ENCODE measurements around the gene ANKS1A. TPM values are rescaled to one million over a fixed set of nuclear protein-coding genes. Genes with fewer than 3 reads are reported as not detected.
A peak's percentile ranks its signal among the peaks of the same experiment; 100 is the strongest.

Gene ANKS1A
- polyA plus RNA-seq, 3 donors = 1.7 to 8.0 (median 3.1) TPM

DNA sequence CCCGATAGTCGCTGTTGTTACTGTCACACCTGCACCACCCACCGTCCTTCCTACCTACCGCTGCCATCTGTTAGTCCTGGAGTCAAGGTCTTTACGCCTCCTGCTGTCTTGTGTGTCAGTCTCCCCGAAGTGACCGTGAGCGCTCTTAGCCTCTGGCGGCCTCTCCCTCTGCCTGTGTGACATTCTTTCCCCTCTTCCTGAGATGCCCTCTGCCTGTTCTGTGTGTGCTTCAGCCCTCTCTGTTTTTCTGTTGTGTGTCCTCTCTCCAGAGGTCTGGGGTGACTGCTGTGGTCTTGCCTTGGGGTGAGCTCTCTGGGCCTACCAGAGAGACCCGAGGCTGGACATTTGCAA, 197.2 kb downstream of the ANKS1A start:
- Histone ChIP-seq H3K27ac (ENCODE audit: low read depth in 1 of 2, low read length in 2 of 2) (no peak overlapping the region), H3K36me3 (replicated peaks in 1 of 2; ENCODE audit: control insufficient read depth in 1 of 2, insufficient read depth in 2 of 2, low read length in 2 of 2) (peaks cover 86 to 98% of the 10 kb centered on the region in 2 donors), H3K9me3 (replicated peaks in 1 of 2; ENCODE audit: control insufficient read depth in 1 of 2, insufficient read depth in 1 of 2, low read length in 2 of 2) (no peaks in the 10 kb centered on the region), H3K27me3 (ENCODE audit: control insufficient read depth in 2 of 2, insufficient read depth in 2 of 2, low read length in 2 of 2) (no peaks in the 10 kb centered on the region), H3K4me2 (replicated peaks; ENCODE audit: extremely low read depth, low read length, poor library complexity, severe bottlenecking) (no peak overlapping the region), H3K79me2 (ENCODE audit: insufficient read depth, low read length) (no peaks in the 10 kb centered on the region), H2AFZ (ENCODE audit: insufficient read depth, low read depth, low read length, poor library complexity, severe bottlenecking) (no peak overlapping the region), H3K4me1 (ENCODE audit: control insufficient read depth in 1 of 2, insufficient read depth in 2 of 2, low read length in 2 of 2) (peaks cover 9% of the 10 kb centered on the region in 2 donors), H4K20me1 (ENCODE audit: insufficient read depth, low read length) (peaks cover 10% of the 10 kb centered on the region), H3K9ac (ENCODE audit: insufficient read depth, low read length, poor library complexity, severe bottlenecking) (no peak overlapping the region), H3K4me3 (replicated peaks in 1 of 3; ENCODE audit: low read depth in 2 of 3, low read length in 3 of 3) (no peak overlapping the region)
- Mint-ChIP-seq H3K27me3 (ENCODE audit: low read depth in 3 of 3) (peaks cover 0 to 4% (median 0%) of the 10 kb centered on the region in 3 donors), H3K36me3 (peaks cover 83 to 96% of the 10 kb centered on the region in 2 donors), H3K9me3 (peaks cover 0 to 1% (median 0%) of the 10 kb centered on the region in 7 donors), H3K4me1 (peaks cover 12% of the 10 kb centered on the region), H3K4me3 (no peak overlapping the region), H3K27ac (peak overlapping the region in 1 of 7 donors; percentile 68)
- intact Hi-C loops (cut with micrococcal nuclease) = no loop called here
- TF ChIP-seq, protein P1, sequence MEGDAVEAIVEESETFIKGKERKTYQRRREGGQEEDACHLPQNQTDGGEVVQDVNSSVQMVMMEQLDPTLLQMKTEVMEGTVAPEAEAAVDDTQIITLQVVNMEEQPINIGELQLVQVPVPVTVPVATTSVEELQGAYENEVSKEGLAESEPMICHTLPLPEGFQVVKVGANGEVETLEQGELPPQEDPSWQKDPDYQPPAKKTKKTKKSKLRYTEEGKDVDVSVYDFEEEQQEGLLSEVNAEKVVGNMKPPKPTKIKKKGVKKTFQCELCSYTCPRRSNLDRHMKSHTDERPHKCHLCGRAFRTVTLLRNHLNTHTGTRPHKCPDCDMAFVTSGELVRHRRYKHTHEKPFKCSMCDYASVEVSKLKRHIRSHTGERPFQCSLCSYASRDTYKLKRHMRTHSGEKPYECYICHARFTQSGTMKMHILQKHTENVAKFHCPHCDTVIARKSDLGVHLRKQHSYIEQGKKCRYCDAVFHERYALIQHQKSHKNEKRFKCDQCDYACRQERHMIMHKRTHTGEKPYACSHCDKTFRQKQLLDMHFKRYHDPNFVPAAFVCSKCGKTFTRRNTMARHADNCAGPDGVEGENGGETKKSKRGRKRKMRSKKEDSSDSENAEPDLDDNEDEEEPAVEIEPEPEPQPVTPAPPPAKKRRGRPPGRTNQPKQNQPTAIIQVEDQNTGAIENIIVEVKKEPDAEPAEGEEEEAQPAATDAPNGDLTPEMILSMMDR (IDR thresholded peaks at IDR 0.05) = no peak
- 93% methylated on average over 9 of the region's 10 CpGs for WGBS (ENCODE audit: insufficient coverage)
- DNase-seq = no peak

- WGBS (ENCODE audit: insufficient coverage) = 100% methylated on average over 3 of the region's 12 CpGs
- H3K4me3 Mint-ChIP-seq = no peak overlapping the region
Observed at GRCh38 chr6:35086636-35087360, 197.7 kb downstream of the ANKS1A start.

More at GRCh38 chr6:35086636-35087360, 197.7 kb downstream of the ANKS1A start:
- no peaks in the 10 kb centered on the region for H3K27me3 ChIP-seq (ENCODE audit: control insufficient read depth in 2 of 2, insufficient read depth in 2 of 2, low read length in 2 of 2)
- Mint-ChIP-seq H3K36me3 (peaks cover 85 to 95% of the 10 kb centered on the region in 2 donors), H3K27ac (peak overlapping the region in 2 of 7 donors; percentile 65 to 68), H3K27me3 (ENCODE audit: low read depth in 3 of 3) (peaks cover 0 to 5% (median 0%) of the 10 kb centered on the region in 3 donors), H3K9me3 (peaks cover 0 to 1% (median 0%) of the 10 kb centered on the region in 7 donors), H3K4me1 (peaks cover 7% of the 10 kb centered on the region)
- H3K79me2 ChIP-seq (ENCODE audit: insufficient read depth, low read length) = no peaks in the 10 kb centered on the region
- H3K4me3 ChIP-seq (replicated peaks in 1 of 3; ENCODE audit: low read depth in 2 of 3, low read length in 3 of 3) = no peak overlapping the region
- no peaks in the 10 kb centered on the region for H3K9me3 ChIP-seq (replicated peaks in 1 of 2; ENCODE audit: control insufficient read depth in 1 of 2, insufficient read depth in 1 of 2, low read length in 2 of 2)
- H4K20me1 ChIP-seq (ENCODE audit: insufficient read depth, low read length) = peaks cover 5% of the 10 kb centered on the region
- H3K36me3 ChIP-seq (replicated peaks in 1 of 2; ENCODE audit: control insufficient read depth in 1 of 2, insufficient read depth in 2 of 2, low read length in 2 of 2) = peaks cover 90 to 98% of the 10 kb centered on the region in 2 donors
- TF ChIP-seq, protein P1 (IDR thresholded peaks at IDR 0.05) = no peak
- H3K4me2 ChIP-seq (replicated peaks; ENCODE audit: extremely low read depth, low read length, poor library complexity, severe bottlenecking) = no peak overlapping the region
- H3K9ac ChIP-seq (ENCODE audit: insufficient read depth, low read length, poor library complexity, severe bottlenecking) = no peak overlapping the region
- intact Hi-C loops (cut with micrococcal nuclease) = no loop called here
- H3K4me1 ChIP-seq (ENCODE audit: control insufficient read depth in 1 of 2, insufficient read depth in 2 of 2, low read length in 2 of 2) = peaks cover 4% of the 10 kb centered on the region in 2 donors
- no peak for DNase-seq
- H3K27ac ChIP-seq (ENCODE audit: low read depth in 1 of 2, low read length in 2 of 2) = no peak overlapping the region
- no peak overlapping the region for H2AFZ ChIP-seq (ENCODE audit: insufficient read depth, low read depth, low read length, poor library complexity, severe bottlenecking)

Measured in CD14-positive monocyte (primary cell).